DMS 273 (cell line): ENCODE data around the gene METTL16.

Source experiments
- DNase-seq: peaks from one replicate; lab custom pipeline; 2025; ENCODE audit not compliant: unreplicated experiment; lab: John Stamatoyannopoulos, UW

Gene METTL16

DNA sequence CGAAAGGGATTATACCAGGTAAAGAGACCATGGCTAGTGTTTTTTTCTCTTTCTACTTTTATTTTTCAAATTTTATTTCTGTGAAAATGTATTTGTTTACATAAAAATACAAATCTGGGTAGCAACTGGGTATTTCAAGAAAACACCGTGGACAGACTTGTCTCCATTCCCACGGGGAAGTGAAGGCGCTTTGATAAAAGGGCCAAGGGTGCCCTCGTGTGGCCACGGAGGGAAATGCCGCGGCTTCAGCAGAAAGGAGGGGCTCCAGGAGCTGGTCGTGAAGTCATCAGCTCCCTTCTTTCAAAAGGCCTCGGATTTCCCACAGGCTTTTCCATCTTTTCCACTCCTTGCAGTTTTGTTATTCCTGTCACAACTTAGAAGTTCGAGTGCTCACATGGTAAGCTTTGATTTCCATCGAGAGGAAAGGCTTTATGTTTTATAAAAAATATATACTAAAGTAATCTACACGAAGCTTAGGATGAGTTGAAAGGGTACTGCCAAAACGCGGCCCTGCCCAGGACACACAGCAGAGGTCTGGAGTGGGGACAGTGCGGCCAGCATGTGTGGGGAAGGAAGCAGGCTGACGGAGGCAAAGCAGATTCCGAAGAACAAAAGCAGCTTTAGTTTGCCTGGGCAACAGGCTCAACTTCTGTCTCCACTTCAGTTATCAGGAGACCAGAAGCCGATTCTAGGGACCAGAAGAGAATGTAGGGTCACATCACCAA lies 95.5 kb downstream of the METTL16 start:
- DNase-seq, result peak; percentile 89

DNA sequence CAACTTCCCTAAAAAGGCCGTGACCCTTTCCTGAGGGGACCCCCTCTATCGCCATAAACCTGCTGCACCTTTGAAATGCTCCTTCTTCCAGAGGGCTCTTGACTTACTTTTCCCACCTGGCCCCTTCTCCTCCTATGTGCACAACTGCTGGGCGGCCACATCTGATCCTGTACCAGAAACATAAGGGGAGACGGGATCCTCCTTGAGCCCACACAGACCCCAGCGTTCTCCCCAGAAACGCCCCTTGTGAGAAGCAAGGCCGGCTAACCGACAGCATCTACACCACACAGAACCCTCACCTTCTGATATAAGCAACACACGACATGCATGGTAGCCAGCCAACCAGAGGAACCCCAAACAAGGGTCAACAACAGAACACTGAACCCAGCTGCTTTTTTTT lies 96.6 kb downstream of the METTL16 start:
- DNase-seq, result no peak

DNA sequence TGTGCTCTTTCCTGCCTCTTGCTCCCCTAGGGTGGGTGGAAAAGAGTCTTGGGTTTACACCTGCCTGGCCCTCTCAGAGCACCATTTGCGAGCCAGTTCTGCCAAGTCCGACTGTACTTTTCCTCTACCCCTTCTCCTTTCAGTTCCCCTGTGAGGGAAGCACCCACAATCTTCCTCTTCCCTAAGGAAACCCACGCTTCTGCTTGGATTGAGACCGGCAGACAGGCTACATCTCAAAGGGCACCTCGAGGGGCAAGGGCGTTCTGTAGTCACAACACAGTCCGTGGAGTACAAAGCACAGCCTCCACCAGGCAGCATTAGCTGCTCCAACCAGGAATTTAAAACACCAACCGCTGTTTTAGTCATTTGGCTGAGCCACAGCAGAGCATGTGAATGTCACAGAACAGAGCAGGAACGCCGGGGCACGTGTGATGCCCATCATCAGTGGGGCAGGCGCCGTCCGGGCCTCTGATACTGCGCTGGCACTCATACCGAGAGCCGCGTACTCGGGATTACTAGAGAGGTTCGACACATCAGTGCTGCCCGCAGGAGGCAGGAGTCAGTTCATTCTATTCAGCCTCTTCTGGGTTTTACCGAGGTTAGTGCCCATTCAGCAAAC lies 97.1 kb downstream of the METTL16 start:
- no peak for DNase-seq

DNA sequence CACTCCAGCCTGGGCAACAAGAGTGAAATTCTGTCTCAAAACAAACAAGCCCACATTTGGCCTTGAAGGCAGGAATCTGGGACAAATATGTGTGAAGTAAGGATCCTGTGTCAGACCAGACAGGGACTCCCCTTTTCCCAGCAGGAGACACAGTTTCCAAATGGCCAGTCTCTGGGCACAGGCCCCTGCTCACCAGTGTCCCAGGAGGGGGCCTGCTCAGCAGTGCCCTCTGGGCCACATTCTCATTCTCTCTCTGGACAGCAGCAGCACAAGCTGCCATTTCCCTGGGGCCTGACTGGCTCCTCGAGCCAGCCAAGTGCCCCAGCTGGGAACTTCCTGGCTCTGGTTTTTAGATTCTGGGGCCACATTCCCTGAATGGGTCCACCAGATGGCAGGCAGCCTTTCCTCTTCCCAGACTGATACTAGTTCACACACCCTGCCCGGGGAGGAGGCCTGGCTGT lies 99.1 kb downstream of the METTL16 start:
- peak; percentile 92 for DNase-seq

DNA sequence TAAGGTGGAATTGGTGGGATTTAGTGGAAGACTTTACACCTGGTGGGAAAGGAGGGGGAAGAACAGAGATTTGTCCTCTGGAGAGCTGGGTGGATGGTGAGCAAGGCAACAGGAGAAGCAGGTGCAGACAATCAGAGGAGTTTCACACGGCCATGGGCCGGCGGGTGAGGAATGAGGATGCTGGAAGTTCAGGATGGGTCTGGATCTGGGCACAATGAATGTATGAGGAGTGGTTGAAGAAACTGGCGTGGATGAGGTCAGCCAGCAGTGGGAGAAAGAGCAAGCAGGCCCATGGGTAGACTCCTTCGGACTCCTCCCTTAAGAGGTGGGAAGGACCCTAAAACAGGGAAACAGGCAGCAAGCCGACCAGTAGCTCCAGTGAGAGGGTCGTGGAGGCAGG lies 100.7 kb downstream of the METTL16 start:
- no peak for DNase-seq

DNA sequence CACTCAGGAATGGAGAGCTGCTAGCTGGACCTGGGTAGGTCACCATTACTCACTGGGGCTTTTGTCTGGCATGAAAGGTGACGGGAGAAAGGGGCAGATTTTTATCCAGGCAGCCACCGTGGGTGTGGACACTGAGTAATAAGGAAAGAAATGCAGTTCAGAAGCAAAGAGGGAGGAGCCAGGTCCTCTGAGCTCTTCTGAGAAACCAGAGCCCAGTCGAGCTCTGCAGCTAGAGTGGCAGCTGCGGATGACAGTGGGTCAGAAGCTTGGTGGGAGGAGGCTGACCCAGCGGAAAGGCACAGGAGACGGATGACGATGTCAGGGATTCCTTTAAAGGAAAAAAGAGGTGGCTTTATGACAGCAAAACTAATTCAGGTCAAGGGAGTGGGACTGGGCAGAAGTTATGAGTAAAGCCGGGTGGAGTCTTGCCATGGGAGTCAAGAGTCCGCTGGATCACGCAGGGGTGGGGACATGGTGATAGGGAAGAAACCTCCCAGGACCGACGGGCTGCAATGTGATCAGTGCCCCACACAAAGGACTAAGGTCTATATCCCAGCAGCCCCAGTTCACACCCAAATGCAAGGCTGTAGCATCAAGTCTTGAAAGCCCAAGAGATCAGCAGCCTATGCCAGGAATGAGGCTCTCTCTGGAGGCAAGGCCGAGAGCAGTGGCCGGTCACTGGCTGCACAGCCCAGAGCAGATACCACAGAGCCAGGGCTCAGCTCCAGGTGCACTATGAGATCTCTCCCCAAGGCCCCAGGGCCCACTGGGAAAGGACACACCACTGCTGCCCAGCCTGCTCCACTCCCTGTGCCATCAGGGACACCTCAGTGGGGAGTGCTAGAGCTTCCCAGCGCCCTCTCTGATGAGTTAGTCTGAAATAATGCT lies 104.5 kb downstream of the METTL16 start:
- DNase-seq, result no peak

DNA sequence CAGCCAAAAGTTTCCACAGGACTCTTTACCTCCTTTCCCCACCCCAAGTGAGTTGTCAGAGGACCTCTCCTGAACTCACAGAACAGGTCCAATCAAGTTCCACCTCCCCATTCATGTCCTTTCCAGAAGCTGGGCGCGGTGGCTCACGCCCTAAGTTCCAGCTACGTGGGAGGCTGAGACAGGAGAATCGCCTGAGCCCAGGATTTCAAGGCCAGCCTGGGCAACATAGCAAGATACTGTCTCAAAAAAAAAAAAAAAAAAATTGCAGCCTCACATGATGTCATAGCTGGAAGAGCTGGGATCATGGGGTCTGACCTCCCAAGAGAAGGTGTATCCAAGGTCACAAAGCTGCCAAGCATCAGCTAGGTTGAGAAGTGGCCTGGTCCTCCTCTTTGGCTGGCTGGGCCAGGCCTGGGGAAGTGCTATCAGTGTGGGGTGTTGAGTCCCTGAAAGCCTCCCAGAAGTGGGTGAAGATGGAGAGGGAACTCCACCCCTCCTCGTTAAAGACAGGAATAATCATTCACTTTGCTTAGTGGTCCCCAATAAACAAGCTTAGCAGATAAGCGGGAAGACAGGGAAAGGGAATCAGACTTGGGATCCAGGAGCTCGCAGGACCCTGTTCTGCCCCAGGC lies 105.3 kb downstream of the METTL16 start:
- DNase-seq, result no peak

DNA sequence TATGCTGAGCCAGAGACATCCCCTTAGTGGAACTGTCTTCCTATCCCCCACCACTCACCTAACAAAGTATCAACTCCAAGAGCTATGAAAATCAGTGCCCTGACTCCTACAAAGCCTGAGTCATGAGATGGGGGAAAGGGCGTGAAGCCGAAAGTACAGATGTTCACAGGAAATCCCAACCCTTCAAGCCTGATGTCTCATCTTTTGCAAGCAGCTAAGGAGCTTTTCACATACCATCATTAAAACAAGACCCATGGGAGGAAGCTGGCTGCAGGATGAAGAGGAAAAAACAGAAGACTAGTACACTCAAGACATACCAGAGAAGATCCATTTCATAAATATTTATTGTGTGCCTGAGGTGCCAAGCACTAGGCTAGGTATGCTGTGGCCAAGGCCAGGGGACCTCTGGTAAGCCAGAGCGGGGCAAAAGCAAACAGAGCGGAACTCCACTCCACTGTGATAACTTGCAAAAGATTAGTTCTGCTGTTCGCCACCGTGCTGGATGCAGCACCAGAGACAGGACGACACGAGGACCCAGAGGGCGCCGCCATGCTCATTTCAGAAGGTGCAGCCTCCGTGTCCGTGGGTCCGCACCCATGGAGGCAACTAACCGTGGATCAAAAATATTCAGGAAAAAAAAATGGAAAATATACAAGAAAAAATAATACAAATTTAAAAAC lies 106.3 kb downstream of the METTL16 start:
- DNase-seq, result peak; percentile 46

DNA sequence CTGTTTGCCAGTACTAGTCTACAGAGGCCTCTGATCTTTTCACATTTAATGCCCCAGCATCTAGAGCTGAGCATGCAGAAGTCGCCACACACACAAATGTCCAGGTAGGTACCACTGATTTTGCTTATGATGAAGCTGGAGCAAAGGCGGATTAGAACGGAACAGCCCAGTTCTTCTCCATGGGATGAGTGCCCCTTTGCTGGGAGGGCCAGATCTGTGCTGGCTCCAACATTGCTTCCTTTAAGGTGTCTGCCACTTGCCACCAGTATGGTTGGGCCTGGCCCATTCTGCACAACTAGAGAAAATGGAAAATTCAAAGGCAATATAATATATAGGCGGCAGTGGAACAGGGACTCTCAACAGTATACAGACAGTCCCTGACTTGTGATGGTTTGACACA lies 108.6 kb downstream of the METTL16 start:
- no peak for DNase-seq

DNA sequence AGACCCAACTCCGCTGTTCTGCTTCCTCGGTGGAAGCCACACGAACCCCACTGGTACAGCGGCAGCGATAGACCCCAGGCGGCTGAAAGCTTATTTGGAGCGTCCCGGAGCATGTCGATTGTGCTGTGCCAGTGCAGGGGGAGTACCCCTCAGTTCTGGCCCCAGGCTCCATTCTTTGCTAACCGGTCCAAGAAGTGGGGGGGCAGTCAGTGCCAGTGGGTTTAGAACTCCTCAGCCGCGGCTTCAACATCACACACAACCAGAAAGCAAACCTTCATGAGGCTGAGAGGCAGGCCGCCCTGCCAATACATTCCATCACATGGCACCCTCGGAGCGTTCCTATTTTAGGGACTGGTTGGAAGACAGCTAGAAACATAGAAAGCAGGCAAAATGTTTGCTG lies 109.1 kb downstream of the METTL16 start:
- DNase-seq, result no peak

DNA sequence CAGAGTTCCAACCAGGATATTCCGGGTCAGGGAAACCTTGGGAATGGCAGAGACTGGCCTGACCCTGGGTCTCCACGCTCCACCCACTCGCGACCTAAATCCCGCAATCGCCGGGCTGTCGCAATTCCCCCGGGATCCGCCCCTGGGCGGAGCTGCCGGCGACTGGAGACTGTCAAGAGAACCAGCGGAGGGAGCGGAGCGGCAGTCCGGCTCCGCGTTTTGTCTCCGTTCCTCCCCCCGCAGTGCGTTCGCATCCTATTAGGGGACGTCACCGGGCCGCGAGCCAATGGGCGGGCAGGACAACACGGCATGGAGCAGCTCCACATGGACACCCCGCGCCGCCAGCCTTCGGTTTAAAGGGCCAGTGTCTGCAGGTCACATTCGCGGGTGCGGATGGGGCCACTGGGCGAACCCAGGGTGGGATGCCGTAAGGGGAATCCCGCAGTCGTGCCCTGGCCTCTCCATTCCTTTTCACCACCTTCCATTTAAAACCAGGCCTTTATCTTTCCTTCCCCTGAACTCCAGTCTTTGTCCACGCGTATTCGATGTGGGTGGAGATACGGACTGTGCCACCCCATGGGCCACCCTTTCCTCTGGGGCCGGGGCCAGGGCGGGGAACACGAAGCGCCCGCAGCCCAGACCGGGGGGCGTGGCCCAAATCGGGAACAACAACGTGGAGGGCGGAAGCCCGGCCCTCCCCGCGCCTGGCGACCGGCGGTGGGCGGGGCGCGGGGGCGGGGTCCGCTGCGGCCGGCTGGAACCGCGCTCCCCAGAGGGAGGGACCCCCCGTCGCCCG lies 110.1 kb downstream of the METTL16 start:
- DNase-seq, result peak; percentile 99

DNA sequence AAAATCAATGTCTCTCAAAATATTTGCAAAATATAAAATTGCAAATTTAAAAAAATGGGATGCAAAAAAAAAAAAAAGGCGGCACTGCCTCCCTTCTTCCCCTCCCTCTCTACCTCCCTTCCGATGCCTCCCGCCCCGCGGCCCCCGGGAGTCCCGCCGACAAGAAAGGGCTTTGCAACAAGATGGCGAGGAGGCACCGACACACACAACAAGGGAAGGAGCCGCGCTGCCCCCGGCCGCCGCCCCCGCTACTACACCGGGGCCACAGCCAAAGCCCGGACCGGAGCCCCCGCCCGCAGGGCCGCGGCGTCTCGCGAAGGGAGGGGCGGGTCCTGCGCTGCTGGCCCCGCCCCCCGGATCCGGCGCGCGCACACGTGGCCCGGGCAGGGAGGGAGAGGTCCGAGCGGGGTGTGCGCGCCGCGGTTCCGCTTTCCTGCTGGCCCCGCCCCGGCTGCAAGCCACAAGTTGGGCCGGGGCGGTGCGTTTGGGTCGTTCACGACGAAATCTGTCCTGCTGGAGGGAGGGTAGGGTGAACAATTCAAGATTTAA lies 110.7 kb downstream of the METTL16 start, which contains the start of gene MNT:
MNT (minus strand) TSS at position 184 of the 549 bp plus-strand sequence. CDS start 348 bp downstream, outside the sequence.
- peak; percentile 96 for DNase-seq

DNA sequence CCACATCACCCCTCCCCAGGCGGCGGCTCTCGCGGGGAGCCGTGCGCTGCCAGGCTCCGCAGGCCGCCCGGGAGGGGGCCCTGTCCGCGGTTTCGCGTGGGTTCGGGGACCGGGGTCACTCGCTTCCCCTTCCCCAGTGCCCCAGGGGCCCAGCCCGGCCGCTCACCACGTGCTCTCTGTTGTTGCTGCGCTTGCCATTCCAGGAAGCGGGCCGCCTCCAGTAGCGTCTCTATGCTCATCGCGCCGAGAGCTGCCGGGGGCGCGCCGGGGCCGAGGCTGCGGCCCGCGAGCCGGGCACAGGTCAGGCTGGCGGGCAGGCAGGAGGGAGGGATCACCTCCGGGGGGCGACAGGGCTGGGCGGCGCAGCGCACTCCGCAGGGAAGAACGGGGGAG lies 111.2 kb downstream of the METTL16 start:
- DNase-seq, result peak; percentile 67

DNA sequence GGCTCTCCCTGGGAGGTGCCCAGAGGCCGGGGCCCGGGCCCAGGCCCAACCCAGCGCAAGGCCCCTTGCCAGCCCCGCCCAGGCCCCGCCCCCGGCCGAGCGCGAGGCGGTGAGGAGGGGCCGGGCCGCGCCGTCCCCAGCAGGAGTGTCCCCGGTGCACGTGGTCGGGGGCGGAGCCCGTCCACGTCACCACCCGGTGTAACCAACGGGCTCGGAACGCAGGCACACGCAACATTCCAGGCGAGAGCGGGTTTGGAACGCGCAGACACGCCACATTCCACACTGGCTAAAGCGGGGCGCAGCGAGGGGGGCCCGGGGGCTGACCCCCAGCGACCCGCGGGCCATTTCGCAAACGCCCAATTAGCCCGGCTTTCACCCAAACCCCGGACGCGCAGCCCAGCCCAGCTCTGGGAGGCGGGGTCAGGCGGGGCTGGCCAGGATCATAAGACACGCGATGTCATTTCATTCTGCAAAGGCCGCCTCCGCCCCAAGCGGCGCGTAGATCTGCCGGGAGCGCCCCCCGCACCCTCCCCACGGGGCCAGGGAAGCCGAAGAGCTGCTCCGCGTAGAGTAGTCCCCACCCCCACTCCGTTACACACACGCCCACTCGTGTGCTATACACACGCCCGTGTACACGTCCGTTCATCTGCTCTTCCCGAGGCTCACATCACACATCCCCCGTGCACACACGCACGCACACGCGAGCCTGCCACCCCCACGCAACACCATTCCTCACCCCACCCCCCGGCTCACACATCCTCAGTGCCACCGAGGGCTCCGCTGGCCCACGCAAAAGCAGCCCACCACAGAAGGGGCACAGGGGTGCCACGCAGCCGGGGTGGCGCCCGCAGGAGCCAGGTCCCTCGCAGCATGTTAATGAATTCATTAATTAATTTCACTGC lies 111.9 kb downstream of the METTL16 start:
- DNase-seq, result peak; percentile 96

DNA sequence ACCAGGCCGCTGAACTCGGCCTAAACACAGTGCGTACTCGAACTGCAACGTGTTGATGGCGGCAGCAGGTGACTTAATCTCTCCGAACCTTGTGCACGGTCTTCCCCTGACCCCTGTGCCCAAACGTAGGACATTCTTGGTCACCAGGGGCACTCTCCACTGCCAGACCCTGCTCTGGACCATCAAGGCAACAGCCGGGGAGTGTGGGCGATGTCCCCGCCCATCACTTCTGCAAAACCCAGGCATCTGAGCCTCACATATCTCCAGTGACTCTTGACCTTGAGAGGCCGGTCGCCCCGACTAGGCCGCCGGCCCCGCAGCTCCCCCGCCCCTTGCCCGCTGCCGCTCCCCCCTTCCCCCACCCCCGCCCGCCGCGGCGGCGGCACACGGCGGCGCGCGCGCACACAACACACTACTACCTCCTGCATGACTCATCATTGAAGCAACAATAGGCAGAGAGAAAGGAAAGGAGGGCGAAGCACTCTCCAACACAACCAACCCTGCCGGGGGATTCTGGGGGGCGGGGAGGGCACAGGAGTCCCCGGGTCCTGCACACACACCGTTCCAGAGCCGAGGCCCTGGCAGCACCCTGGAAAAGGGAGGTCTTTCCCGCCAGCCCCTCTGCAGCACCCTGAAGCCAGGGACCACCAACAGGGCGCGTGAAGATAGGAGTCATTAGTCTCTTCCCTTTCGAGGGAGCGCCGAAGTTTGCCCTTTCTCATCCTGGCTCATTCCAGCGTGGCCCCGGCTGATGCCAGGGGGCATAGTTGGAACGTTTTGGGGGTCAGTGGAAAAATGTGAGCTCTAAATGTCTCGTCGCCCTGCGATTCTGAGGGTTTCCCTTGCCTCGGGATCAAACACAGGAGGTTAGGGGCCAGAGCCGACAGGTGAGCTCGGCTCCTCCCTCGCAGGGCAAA lies 112.8 kb downstream of the METTL16 start:
- DNase-seq, result peak; percentile 54

DNA sequence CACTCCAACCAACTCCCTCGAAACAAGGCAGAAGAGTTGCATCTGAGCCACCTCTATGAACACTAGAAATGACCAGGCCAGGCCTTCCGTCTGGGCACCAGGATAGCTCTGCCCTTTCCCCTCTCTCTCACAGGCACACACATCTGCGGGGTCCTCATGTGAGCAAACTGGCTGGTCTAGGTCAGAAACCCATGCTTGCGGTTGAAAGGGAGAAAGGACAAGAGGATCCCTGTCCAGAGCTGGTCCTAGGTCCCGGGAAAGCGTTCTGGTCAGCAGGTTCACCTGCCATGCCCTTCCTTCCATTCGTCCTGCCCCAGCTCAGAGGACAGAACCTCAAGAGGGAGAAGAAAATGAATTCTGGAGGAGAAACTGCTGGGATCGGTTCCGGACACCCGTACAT lies 113.5 kb downstream of the METTL16 start:
- DNase-seq, result no peak
